Brain microvascular endothelial cell (primary cell): Measurements from ENCODE around the gene CAD.

Source experiments
- DNase-seq: peaks from one replicate; pipeline ENCODE4 v3.0.0-alpha.2; 2020
- H3K27ac ChIP-seq: fragments of 250-450 bp; sonication (Bioruptor Pico); 2 replicates; pipeline ENCODE4 v1.5.1; 2020; ENCODE audit warnings: mild to moderate bottlenecking, moderate library complexity
- H3K27me3 ChIP-seq: fragments of 250-450 bp; sonication (Bioruptor Pico); replicated peaks from 2 replicates; pipeline ENCODE4 v1.5.1; 2020; ENCODE audit warnings: mild to moderate bottlenecking
- H3K36me3 ChIP-seq: fragments of 250-450 bp; sonication (Bioruptor Pico); replicated peaks from 2 replicates; pipeline ENCODE4 v1.5.1; 2020; ENCODE audit warnings: mild to moderate bottlenecking
- H3K4me3 ChIP-seq: 2 replicates; pipeline ENCODE4 v1.5.1; 2011; ENCODE audit warnings: low read depth, mild to moderate bottlenecking, control low read depth, low read length, moderate library complexity
- CTCF ChIP-seq: IDR thresholded peaks from 2 replicates; pipeline ENCODE4 v1.5.1; 2011; ENCODE audit warnings: low read depth, mild to moderate bottlenecking, moderate library complexity, low read length, control low read depth, inconsistent platforms; ENCODE audit errors: missing control alignments
- in situ Hi-C: cut with HindIII; loops from 2 replicates; pipeline ENCODE4 v1.10.0; 2017; ENCODE audit warnings: low sequenced_read_pairs, low pct_ligation_motif_present

The CAD gene

DNA sequence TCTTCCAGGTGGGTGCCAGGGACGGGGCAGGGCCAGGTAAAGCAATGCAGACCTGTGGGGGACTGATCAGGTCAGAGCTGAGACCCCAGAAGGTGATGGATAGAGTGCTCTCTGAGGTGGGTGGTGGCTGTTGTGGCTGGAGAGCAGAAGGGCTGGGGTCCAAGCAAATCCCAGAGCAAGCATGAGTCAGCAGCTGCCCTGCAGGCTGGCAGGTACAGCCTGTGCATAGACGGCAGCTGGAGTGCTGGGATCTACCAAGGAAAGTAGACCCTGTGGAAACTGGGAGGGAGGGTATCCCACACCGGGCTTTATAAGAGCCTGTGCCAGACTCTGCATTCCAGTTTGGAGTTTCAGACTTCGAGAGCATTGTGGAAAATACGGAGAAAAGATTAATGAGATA lies 65.7 kb downstream of the CAD start:
- TF ChIP-seq CTCF = no peak
- no peak for DNase-seq
- Histone ChIP-seq H3K27ac (no peak overlapping the region), H3K27me3 (peaks cover 18% of the 10 kb centered on the region), H3K36me3 (no peaks in the 10 kb centered on the region), H3K4me3 (no peak overlapping the region)
- in situ Hi-C loops = loop anchor here (25.0 kb wide), 1 partner anchor 171 kb away; the partner anchor contains the start of genes ABHD1 and CGREF1

DNA sequence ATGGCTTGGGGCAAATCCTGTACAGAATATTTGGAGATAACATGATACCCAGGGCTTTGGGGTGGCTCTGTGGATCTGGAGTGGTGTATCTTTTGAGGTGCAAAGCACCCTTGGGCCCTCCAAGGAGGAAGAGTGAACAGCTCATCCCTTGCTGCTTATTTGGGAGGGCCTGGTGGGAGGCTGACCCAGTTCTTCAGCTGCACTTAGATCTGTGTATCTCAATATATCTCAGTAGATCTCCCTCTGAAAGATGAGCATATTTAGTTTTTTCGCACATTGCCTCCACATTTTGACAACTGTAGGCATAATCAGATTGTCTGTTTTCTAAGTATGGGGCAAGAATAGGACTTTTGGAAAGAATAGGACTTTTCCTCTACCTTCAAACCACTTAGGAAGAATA lies 67.8 kb downstream of the CAD start:
- H3K27ac ChIP-seq = no peak overlapping the region
- TF ChIP-seq CTCF = no peak
- no peak overlapping the region for H3K4me3 ChIP-seq
- peaks cover 18% of the 10 kb centered on the region for H3K27me3 ChIP-seq
- H3K36me3 ChIP-seq = no peaks in the 10 kb centered on the region
- in situ Hi-C loops = loop anchor here (25.0 kb wide), 1 partner anchor 173 kb away; the partner anchor contains the start of genes ABHD1 and CGREF1
- DNase-seq = no peak

DNA sequence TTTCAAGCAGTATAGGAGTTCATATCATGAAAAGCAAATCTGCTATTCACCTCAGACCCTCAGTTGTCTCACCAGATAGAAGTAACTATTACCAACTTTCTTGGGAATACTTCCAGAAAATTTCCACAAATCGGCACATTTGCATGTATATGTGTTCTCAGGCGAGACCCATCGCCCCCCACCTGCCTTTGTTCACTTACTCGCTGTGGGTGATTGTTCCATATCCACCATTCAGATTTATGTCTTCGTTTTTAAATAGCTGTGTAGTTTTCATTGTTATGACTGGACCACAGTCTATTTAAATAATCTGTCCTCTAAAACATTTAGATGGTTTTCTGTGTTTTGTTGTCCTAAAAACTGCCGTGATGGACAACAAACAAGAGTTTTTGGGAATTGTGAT lies 68.3 kb downstream of the CAD start:
- in situ Hi-C loops = loop anchor here (25.0 kb wide), 1 partner anchor 173 kb away; the partner anchor contains the start of genes ABHD1 and CGREF1
- Histone ChIP-seq H3K27ac (no peak overlapping the region), H3K36me3 (no peaks in the 10 kb centered on the region), H3K27me3 (peaks cover 18% of the 10 kb centered on the region), H3K4me3 (no peak overlapping the region)
- no peak for TF ChIP-seq CTCF
- no peak for DNase-seq

- Histone ChIP-seq H3K27ac (no peak overlapping the region), H3K4me3 (no peak overlapping the region), H3K27me3 (peaks cover 21% of the 10 kb centered on the region), H3K36me3 (no peaks in the 10 kb centered on the region)
- in situ Hi-C loops = loop anchor here (25.0 kb wide), 1 partner anchor 176 kb away; the partner anchor contains the start of genes ABHD1 and CGREF1
- no peak for DNase-seq
- no peak for TF ChIP-seq CTCF
Observed at GRCh38 chr2:27288610-27289009, 71.4 kb downstream of the CAD start.

DNA sequence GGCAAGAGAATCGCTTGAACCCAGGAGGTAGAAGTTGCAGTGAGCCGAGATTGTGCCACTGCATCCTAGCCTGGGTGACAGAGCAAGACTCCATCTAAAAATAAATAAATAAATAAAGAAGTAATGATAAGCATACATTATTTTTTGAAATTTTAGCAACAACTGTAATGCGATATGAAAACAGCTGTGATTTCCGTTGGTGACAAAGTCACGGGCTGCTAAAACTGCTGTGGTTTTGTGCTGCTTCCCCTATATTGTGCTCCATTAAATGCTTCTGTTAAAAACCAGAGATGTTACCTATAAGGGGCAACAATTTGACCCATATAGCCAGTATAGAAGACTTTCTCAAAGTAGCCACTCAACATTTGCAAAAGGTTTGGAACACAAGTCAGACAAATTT lies 73.4 kb downstream of the CAD start:
- peaks cover 14% of the 10 kb centered on the region for H3K27me3 ChIP-seq
- H3K27ac ChIP-seq = no peak overlapping the region
- in situ Hi-C loops = loop anchor here (25.0 kb wide), 1 partner anchor 178 kb away; the partner anchor contains the start of genes ABHD1 and CGREF1
- no peak overlapping the region for H3K4me3 ChIP-seq
- no peaks in the 10 kb centered on the region for H3K36me3 ChIP-seq
- DNase-seq = no peak
- no peak for TF ChIP-seq CTCF

DNA sequence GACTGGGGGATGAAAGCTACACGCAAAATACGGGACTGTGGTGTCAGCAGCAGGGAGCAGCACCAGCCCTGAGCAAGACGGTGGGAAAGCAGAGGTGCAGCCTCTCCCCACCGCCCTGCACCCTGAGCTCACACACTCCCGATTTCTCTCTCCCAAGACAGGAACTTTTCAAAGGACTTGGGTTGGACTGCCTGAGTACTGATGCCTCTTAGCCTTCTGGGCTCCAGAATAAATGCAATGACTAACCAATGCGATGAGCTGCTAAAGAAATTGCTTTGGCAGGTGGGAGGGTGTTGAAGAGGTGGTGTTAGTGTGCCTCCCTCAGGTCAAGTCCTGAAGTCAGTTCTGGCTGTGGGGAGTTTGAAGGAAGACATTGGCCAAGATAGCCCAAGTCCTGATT lies 74.7 kb downstream of the CAD start:
- no peak for TF ChIP-seq CTCF
- peaks cover 15% of the 10 kb centered on the region for H3K27me3 ChIP-seq
- no peak overlapping the region for H3K27ac ChIP-seq
- no peak for DNase-seq
- no peaks in the 10 kb centered on the region for H3K36me3 ChIP-seq
- no peak overlapping the region for H3K4me3 ChIP-seq
- in situ Hi-C loops = loop anchor here (25.0 kb wide), 1 partner anchor 180 kb away; the partner anchor contains the start of genes ABHD1 and CGREF1
